NCI-H82 treated with DMSO at 0.1 percent for 48 hours (cell line): ENCODE results near the gene UGT1A9.
"Not testable (repeated sequence)": the region's sequence is repeated elsewhere in the genome, so short reads cannot be mapped to it uniquely, and the experiment has no call there.

Experiments used
- DNase-seq: peaks from one replicate; lab custom pipeline; 2025; ENCODE audit not compliant: unreplicated experiment; lab: John Stamatoyannopoulos, UW

The UGT1A9 gene

DNA sequence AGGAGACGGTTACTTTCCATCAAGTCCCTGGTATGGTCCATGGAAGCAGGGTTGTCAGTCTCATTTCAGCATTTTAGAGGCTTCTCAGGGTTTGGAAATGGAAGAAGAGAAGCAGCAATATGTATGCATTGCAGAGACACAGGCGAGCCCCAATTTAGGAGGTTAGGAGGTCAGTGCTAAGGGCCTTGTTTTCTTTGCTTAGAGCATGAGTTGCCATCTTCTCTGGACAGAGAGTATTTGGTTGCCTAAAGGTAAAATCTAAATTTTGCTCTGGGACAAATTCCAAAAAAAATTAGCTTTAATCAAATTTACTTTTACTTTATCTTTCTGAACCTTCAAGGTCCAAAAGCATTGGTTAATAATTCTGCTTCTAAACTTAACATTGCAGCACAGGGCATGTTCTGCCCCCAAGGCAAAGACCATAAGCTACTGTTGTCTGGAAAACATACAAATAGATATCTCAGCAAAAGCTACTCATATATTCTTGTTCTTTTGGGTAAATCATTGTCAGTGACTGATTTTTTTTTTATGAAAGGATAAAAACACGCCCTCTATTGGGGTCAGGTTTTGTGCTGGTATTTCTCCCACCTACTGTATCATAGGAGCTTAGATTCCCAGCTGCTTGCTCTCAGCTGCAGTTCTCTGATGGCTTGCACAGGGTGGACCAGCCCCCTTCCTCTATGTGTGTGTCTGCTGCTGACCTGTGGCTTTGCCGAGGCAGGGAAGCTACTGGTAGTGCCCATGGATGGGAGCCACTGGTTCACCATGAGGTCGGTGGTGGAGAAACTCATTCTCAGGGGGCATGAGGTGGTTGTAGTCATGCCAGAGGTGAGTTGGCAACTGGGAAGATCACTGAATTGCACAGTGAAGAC is at the start of gene UGT1A9:
Gene UGT1A9, plus strand, starts transcription at position 609 of the 872 bp plus-strand sequence. Its CDS starts 37 bp downstream, at position 646.
- DNase-seq: no peak

DNA sequence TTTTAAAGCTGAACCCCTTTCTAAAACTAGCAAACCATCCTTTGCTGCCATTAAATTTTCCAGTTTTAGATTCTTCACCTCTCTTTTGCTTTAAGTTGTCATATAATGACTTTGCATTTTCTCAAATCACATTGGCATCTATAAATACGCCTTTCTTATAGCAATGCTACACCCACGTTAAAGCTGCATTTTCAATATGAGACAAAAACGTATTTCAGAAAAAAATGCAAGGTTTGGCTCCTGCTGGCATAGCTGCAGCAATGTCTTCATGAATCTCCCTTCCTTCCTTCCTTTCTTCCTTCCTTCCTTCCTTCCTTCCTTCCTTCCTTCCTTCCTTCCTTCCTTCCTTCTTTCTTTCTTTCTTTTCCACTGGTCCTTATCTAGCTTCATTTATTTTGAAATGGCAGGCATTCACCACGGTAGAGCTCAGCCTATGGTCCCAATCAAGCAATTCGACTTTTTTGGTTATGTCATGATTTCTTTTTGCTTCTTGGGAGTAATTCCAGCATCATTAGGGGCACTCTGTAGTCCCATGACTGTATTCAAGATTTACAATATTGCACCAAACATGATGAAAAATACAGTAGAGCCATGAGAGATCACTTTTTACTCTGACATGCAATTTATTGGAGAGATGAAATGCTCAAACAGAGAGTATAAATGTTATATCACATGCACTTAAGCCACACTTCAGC is 44.2 kb upstream of the UGT1A9 start:
- DNase-seq: no peak

DNA sequence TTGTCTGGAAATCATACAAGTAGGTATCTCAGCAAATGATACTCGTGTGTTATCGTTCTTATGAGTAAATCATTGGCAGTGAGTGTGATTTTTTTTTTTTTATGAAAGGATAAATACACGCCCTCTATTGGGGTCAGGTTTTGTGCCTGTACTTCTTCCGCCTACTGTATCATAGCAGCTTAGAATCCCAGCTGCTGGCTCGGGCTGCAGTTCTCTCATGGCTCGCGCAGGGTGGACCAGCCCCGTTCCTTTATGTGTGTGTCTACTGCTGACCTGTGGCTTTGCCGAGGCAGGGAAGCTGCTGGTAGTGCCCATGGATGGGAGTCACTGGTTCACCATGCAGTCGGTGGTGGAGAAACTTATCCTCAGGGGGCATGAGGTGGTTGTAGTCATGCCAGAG is 35.4 kb upstream of the UGT1A9 start, which contains the start of gene UGT1A10:
Gene UGT1A10, plus strand, starts transcription at position 143 of the 400 bp plus-strand sequence. Its CDS starts 75 bp downstream, at position 218.
- not testable (repeated sequence) for DNase-seq

DNA sequence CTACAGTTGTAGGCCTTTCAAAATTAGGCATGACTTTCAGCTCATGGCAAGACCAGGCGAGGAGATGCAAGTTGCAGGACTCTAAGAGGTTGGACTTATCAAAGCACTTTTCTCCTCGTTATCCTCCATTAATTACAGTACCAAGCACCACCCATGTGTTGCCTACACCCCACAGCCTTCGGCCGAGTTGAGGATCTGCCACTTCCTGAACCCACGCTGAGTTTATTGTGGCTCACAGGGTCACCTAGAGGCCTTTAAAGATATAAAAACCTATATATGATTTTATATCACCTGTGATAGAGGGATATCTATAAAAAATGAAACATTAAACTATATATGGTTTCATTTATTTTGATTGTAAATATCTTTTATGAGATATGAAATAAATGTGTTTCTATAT is 32.9 kb upstream of the UGT1A9 start:
- DNase-seq: no peak

DNA sequence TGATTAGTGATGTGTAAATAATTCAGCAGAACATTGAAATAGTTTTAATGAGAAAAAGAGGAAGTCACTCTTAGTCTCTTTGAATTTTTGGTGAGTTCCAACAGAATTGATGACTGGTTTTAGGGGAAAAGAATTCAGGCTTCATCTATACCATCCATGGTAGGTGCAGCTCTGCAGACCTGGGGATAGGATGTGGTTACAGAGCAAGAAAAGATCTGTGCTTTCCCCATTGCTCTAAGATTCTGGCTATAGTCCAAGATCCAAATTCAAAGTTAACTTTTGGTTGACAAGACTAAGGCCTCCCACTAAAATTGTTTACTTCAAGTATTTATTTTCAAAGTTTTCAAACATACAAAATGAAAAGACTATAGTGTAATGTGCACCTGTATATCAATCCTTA is 31.8 kb upstream of the UGT1A9 start:
- DNase-seq: peak; percentile 27

DNA sequence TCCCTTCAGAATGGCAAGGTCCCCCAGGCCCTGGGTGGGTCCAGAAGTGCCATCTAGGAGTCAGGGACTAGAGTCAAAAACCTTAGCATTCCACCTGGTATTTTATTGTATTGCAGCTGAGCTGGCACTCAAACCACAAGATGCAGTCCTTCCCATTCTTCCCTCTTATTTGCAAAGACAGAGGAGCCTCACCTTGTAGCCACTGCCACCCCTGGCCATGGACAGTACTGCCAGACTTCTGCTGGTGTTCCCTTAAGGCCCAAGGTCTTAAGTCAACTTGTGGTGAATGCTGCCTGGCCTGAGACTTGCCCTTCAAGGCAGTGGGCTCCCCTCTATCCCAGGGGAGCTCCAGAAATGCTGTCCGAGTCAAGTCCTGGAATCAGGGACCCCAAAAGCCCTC is 28.6 kb upstream of the UGT1A9 start:
- no peak for DNase-seq

DNA sequence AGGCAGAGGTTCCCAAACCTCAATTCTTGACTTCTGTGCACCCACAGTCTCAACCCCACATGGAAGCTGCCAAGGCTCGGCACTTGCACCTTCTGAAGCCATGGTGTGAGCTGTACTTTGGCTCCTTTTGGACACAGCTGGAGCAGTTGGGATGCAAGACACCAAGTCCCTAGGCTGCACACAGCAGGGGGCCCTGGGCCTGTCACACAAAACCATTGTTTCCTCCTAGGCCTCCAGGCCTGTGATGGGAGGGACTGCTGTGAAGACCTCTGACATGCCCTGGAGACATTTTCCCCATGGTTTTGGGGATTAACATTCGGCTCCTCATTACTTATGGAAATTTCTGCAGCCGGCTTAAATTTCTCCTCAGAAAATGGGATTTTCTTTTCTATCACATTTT is 25.7 kb upstream of the UGT1A9 start:
- DNase-seq: not testable (repeated sequence)

DNA sequence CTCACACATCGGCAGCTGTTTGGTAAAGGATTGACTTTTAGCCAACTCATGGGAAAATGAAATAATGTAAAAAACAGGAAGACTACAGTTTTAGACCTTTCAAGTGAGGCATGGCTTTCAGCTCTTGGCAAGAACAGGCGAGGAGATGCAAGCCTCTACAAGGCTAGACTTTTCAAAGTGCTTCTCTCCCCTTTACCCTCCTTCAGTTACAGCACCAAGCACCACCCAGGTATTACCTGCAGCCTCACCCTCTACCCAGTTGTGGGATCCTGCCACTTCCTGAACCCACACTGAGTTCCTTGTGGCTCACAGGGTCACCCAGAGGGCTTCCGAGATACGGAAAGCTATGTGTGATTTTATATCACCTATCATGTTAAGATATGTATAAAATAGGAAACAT is 20.7 kb upstream of the UGT1A9 start:
- DNase-seq: no peak

DNA sequence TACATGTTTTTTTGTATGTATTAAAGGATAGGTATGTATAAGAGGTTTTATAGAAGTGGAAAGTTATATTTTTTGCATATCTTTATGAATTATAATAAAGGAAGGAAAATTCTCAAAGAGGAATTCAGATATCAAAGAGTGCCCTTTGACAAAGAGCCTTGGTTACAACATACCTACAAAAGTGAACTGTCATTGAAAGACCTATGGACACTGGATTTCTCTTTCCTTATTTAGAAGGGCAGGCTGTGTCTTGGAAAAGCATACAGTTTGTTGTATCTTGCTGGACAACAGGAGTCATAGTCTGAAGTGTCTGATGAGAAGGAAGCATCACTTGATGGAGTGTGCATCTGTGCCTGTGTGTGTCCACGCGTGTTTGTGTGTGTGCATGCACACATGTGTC is 20.3 kb upstream of the UGT1A9 start:
- no peak for DNase-seq

DNA sequence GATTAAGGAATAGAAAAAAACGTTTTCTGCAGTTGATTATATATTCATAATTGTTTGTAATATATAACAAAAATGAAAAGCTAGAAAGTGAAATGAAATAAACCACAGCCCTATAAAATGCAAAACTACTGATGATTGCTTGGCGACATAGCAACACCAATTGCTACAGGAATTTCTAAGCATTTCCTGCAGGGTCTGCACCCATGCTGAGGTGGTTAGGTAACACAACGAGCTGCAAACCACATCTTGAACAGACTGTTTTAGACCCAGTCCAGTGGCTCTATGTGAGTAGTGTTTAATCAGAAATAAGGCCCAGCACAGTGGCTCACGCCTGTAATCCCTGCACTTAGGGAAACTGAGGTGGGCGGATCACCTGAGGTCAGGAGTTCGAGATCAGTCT is 17.2 kb upstream of the UGT1A9 start:
- DNase-seq: no peak

DNA sequence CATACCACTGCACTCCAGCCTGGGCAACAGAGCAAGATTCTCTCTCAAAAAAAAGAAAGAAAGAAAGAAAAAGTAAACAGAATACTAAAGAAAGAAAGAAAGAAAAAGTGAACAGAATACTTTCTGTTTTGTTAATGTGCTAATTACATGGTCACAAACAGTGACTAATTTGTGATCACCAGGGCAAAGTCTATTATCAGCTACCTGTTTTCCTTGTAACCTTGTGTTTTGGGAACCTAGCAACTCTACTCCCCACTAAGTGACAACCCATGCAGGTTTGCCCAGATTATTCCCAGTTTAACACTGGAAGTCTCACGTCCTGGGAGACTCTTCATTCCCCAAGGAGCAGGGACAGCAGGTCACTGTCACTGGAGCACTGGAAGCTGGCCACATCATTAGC is 16.7 kb upstream of the UGT1A9 start:
- DNase-seq: no peak

DNA sequence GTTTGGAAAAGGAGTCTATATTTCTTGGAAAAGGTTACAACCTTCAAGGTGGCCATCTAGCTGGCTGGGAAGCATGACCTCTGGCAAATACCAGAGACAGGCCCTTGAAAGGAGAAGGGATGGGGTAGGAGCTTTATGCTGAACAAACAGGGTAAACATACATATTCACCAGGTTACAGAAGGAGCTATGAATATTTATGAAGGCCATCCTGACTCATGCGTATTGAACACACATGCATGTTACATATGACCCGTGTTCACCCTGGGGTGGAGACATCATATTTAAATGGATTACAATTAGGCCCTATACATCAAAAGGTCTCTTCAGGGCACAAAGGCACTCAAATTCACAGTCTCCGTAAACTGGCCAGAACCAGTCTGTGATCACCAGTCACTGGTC is 15.8 kb upstream of the UGT1A9 start:
- DNase-seq: not testable (repeated sequence)

DNA sequence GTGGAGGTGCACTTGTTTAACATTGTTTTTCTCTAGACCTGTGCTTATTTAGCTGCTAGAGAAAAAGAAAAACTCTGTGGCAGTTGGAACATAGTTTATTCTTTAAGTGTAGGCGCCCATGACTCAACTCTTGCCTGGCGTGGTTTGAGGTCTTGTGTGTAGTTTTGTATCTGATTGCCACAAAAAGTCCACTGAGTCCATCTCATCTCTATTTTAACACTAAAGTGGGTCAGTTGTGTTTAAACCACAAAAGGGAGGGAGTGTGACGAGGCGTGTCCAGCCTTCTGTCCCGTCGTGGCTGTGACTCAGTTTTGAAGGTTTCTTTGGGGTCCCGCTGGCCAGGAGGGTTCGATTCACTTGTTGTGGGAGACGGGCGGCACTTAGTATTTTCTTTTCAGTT is 15.3 kb upstream of the UGT1A9 start:
- no peak for DNase-seq

DNA sequence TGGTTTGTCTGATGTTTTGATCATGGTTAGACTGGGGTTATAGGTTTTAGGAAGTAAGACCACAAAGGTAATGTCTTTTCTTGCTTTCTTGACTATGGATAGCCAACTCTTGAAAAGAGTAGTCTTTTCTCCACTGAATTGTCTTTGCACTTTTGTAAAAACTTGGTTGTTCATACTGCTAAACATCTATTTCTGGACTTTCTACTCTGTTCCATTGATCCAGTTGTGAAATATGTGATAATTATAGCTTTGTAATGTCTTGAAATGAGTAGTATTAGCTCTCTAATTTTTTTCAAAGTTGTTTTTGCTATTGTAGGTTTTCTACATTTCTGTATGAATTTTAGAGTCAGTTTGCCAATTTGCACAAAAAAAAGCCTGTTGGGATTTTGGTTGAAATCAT is 13.1 kb upstream of the UGT1A9 start:
- DNase-seq: no peak

DNA sequence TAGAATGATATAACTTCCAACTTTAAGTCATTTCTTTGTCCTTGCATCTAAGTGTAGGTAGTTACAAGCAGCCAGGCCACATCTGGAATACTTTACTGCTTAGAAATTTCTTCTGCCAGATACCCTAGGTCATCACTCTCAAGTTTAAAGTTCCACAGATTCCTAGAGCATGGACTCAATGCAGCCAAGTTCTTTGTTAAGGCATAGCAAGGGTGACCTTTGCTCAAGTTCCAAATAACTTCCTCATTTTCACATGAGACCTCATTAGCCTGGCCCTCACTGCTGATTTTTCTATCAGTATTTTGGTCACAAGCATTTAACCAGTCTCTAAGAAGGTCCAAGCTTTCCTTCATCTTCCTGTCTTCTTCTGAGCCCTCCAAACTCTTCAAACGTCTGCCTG is 7.8 kb upstream of the UGT1A9 start:
- no peak for DNase-seq

DNA sequence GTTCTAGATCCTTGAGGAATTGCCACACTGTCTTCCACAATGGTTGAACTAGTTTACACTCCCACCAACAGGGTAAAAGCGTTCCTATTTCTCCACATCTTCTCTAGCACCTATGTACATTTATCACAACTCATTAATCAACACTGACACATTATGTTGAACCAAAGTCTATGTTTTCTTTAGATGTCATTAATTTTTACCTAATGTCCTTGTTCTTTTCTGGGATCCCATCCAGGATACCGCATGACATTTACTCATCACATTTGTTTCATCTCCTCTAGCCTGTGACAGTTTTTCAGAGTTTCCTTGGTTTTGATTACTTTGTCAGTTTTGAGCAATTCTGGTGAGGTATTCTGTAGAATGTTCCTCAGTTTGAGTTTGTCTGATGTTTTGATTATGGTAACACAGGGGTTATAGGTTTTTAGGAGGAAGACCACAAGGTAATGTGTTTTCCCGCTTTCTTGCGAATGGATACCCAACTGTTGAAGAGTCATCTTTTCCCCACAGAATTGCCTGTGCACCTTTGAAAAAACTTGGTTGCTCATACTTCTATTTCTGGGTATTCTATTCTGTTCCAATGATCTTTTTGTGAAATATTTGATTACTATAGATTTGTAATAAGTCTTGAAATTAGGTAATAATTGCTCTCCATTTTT is 3.0 kb upstream of the UGT1A9 start:
- no peak for DNase-seq

DNA sequence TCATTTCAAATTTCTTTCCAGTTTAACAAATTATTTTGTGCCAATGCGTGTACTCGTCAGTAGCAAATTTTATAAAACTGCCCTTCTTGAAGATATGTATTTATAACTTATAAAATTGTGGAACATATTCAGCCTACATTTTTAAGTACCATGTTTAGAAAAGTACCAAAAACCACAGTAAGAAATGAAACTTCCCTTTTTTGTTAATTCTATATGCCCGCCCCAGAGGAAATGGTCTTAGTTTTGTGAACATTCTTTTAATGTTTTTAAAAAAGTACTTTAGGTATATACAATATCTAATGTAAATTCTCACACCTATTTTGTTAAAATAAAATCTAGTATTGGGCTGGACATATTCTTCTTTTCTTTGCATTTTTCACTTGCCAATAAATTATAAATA is 1.2 kb downstream of the UGT1A9 start:
- no peak for DNase-seq

DNA sequence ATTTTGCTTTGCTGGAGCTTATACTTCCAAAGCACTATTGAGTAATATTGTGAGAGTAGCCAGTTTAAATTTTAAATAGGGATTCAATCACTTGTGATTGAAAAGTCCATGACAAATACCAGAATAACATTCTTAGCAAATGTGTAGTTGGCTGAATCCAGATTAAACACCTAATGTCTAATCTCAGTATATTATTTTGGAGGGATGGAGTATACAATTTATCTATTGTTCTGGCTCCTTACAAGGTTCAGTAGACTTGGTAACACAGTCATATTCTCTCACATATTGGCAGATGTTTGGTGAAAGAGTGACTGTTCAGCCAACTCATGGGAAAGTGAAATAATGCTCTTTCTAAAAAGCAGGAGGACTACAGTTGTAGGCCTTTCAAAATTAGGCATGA is 2.2 kb downstream of the UGT1A9 start:
- no peak for DNase-seq

DNA sequence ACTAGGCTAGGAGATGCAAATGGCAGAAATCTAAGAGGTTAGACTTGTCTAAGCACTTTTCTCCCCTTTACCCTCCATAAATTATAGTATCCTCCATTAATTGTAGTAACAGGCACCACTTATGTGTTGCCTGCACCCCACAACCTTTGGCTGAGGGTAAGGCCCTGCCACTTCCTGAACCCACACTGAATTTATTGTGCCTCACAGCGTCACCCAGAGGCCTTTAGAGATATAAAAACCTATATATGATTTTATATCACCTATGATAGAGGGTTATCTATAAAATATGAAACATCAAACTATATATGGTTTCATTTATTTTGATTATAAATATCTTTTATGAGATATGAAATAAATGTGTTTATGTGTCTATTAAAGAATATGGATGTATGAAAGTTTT is 2.6 kb downstream of the UGT1A9 start:
- no peak for DNase-seq

DNA sequence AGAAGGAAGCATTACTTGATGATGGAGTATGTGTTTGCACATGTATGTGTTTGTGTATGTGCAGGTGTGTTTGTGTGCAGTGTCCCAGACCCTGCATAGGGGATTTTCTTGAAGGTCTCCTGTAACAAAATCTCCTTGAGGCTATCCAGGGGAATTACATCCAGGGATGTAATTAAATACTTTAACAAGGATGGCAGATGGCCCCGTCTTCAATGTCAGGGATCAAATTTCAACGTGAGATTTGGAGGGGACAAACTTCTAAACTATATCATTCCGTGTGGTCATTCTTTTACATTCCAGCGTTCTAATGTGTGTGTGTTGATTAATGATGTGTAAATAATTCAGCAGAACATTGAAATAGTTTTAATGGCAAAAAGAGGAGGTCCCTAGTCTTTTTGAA is 3.3 kb downstream of the UGT1A9 start:
- peak; percentile 88 for DNase-seq

DNA sequence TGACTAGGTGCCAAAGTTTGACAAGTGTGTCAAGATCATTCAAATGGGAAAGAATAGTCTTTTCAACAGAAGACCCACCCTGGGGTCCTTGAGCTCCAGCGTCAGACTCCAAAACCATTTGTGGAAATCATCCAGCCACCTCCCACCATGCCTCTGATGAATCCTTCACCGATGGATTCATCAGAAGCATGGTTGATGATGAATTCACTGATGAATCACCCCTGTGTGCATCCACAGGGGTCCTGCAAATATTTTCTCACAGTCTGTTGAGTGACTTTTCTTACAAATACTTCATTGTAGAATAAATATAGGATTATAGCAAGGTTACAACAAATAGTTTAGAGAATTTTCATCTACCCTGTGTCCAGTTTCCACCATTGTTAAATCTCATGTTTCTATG is 4.3 kb downstream of the UGT1A9 start:
- no peak for DNase-seq

DNA sequence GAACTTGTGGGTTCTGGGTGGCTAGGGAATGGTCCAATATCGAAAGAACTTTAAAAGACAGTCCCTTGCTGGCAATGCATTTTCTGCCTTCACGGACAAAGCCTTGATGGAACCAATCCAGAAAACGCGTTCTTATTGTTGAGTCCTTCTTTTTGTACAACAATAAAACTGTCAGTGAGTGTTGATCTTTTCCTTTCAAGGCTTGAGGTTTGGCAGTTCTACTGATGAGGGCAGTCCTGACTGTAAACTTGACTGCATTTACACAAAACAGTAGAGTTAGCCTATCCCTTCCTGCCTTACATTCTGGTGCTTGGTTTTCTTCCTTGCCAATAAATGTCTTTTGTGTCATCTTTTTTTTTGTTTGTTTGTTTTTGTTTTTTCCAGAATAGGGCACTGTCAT is 7.5 kb downstream of the UGT1A9 start:
- no peak for DNase-seq
